DOHH2 (cell line): ENCODE measurements around the gene CCBE1.

Experiments used
- H3F3A ChIP-seq: fragments of 200-600 bp; sonication (generic), shearing (Covaris generic); 2 replicates; pipeline ENCODE4 v1.6.0; 2016; ENCODE audit warnings: antibody characterized with exemption, mild to moderate bottlenecking; ENCODE audit not compliant: control insufficient read depth, insufficient read depth
- H3K27ac ChIP-seq: fragments of 200-600 bp; sonication (generic); 2 replicates; pipeline ENCODE4 v1.5.1; 2014; ENCODE audit warnings: low read depth, mild to moderate bottlenecking, low read length, moderate library complexity
- H3K27me3 ChIP-seq: fragments of 200-600 bp; sonication (generic); 2 replicates; pipeline ENCODE4 v1.6.1; 2014; ENCODE audit warnings: mild to moderate bottlenecking, low read length, mixed read lengths; ENCODE audit not compliant: control insufficient read depth
- H3K36me3 ChIP-seq: fragments of 200-600 bp; sonication (generic); 2 replicates; pipeline ENCODE4 v1.6.1; 2014; ENCODE audit warnings: mild to moderate bottlenecking, low read length, moderate library complexity, mixed read lengths; ENCODE audit not compliant: control insufficient read depth
- H3K4me1 ChIP-seq: fragments of 200-600 bp; sonication (generic); 2 replicates; pipeline ENCODE4 v1.6.1; 2014; ENCODE audit warnings: mild to moderate bottlenecking, low read length, mixed read lengths; ENCODE audit not compliant: control insufficient read depth
- H3K4me2 ChIP-seq: fragments of 200-600 bp; sonication (generic); 2 replicates; pipeline ENCODE4 v1.6.0; 2014; ENCODE audit warnings: mild to moderate bottlenecking, low read length, moderate library complexity
- H3K4me3 ChIP-seq: fragments of 200-600 bp; sonication (generic); 2 replicates; pipeline ENCODE4 v1.5.1; 2014; ENCODE audit warnings: mild to moderate bottlenecking, low read length, mixed read lengths
- H3K79me2 ChIP-seq: fragments of 200-600 bp; sonication (generic); 2 replicates; pipeline ENCODE4 v1.6.1; 2014; ENCODE audit warnings: mild to moderate bottlenecking, low read length, mixed read lengths; ENCODE audit not compliant: control insufficient read depth
- H3K9me2 ChIP-seq: fragments of 200-600 bp; sonication (generic); replicated peaks from 2 replicates; pipeline ENCODE4 v1.6.1; 2014; ENCODE audit warnings: mild to moderate bottlenecking, low read length, mixed read lengths; ENCODE audit not compliant: control insufficient read depth
- H3K9me3 ChIP-seq: fragments of 200-600 bp; sonication (generic); 2 replicates; pipeline ENCODE4 v1.6.1; 2014; ENCODE audit warnings: antibody characterized with exemption, low read length, mixed read lengths; ENCODE audit not compliant: control insufficient read depth, insufficient read depth
- H4K20me1 ChIP-seq: fragments of 200-600 bp; sonication (generic); 2 replicates; pipeline ENCODE4 v1.6.0; 2014; ENCODE audit warnings: low read depth, mild to moderate bottlenecking, antibody characterized with exemption, low read length, moderate library complexity; ENCODE audit not compliant: control insufficient read depth, insufficient read depth
- CTCF ChIP-seq: fragments of 200-600 bp; sonication (generic); IDR thresholded peaks from one replicate; pipeline ENCODE4 v1.5.1; 2014; ENCODE audit warnings: antibody characterized with exemption, mild to moderate bottlenecking, low read depth, low read length; ENCODE audit not compliant: poor library complexity, severe bottlenecking
- EZH2phosphoT487 ChIP-seq: fragments of 200-600 bp; sonication (generic); IDR thresholded peaks from 2 replicates; pipeline ENCODE4 v1.6.1; 2017; ENCODE audit warnings: borderline replicate concordance, mild to moderate bottlenecking, antibody characterized with exemption, low read length, moderate library complexity, mixed read lengths

The CCBE1 gene

GRCh38 chr18:59705145-59705544 lies 7.9 kb upstream of the CCBE1 start:
- TF ChIP-seq CTCF (no peak), EZH2phosphoT487 (no peak)
- Histone ChIP-seq H3F3A (no peaks in the 10 kb centered on the region), H3K9me3 (no peaks in the 10 kb centered on the region), H3K79me2 (no peaks in the 10 kb centered on the region), H3K4me2 (no peak overlapping the region), H4K20me1 (no peaks in the 10 kb centered on the region), H3K9me2 (no peaks in the 10 kb centered on the region), H3K4me1 (no peaks in the 10 kb centered on the region), H3K27me3 (peaks cover 15% of the 10 kb centered on the region), H3K36me3 (no peaks in the 10 kb centered on the region), H3K4me3 (no peak overlapping the region), H3K27ac (no peak overlapping the region)

DNA sequence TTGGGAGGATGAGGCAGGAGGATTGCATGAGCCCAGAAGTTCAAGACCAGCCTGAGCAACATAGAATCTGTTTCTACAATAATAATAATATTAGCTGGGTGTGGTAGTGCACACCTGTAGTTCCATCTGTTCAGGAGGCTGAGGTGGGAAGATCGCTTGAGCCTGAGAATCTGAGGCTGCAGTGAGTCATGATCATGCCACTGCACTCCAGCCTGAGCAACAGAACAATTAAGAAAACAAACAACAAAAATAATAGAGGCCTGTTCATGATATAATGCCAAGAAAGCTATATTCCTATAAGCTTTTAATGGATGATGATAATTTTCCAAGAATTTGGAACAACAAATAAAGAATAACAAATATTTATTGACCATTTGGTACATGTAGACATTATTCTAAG lies 6.9 kb upstream of the CCBE1 start:
- H3K4me2 ChIP-seq: no peak overlapping the region
- H3K9me2 ChIP-seq: no peaks in the 10 kb centered on the region
- H4K20me1 ChIP-seq: no peaks in the 10 kb centered on the region
- no peak for TF ChIP-seq CTCF
- no peak for TF ChIP-seq EZH2phosphoT487
- H3K36me3 ChIP-seq: no peaks in the 10 kb centered on the region
- no peak overlapping the region for H3K27ac ChIP-seq
- H3K79me2 ChIP-seq: no peaks in the 10 kb centered on the region
- no peaks in the 10 kb centered on the region for H3F3A ChIP-seq
- peaks cover 15% of the 10 kb centered on the region for H3K27me3 ChIP-seq
- H3K9me3 ChIP-seq: no peaks in the 10 kb centered on the region
- H3K4me1 ChIP-seq: no peaks in the 10 kb centered on the region
- H3K4me3 ChIP-seq: no peak overlapping the region

DNA sequence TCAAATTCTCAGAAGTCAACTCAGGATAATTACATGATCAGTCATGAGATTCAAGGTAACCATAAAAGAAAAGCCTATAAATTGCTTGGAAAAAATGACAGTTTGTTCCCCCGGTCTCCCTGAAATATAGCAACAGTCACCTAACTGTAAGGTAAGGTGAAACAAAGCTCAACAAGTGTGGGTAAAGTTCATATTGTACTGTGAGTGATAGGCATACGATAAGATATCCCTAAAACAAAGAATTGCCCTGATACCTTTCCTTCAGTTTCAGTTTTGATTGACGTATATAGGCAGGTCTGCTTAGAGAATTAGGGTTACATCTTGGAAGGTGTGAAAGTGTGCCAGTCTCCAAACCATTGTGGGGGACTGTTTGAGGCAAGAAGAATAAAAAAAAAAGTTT lies 4.0 kb upstream of the CCBE1 start:
- Histone ChIP-seq H3K4me1 (no peaks in the 10 kb centered on the region), H3K27me3 (peaks cover 14% of the 10 kb centered on the region), H3K4me3 (no peak overlapping the region), H3K79me2 (no peaks in the 10 kb centered on the region), H3K36me3 (no peaks in the 10 kb centered on the region), H3K9me2 (no peaks in the 10 kb centered on the region), H3K27ac (no peak overlapping the region), H3K4me2 (no peak overlapping the region), H3F3A (no peaks in the 10 kb centered on the region), H4K20me1 (no peaks in the 10 kb centered on the region), H3K9me3 (no peaks in the 10 kb centered on the region)
- TF ChIP-seq CTCF: no peak
- no peak for TF ChIP-seq EZH2phosphoT487

DNA sequence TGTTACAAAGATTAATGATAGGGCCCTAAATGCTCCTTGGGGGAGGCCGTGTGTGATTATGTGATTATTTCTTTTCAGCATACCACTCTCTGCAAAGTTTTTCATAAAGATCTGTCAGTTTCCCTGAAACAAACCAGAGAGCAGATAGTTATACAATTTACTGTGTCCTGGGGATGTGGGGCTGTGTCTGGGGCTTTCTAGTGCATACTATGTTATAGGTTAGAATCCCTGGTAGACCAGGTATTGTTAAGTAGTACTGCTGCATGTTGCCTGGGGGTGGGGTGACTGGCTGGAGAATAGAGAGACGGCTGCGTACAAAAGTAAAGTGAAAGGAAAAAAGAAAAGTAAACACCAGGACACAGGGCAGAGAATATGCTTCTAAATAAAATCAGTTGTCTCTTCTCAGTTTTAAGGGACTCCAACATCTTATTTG lies 3.3 kb upstream of the CCBE1 start:
- Histone ChIP-seq H3K9me3 (no peaks in the 10 kb centered on the region), H3K27me3 (peaks cover 13% of the 10 kb centered on the region), H3K36me3 (no peaks in the 10 kb centered on the region), H3K9me2 (no peaks in the 10 kb centered on the region), H3K4me2 (no peak overlapping the region), H3K79me2 (no peaks in the 10 kb centered on the region), H3K4me1 (no peaks in the 10 kb centered on the region), H3K4me3 (no peak overlapping the region), H3K27ac (no peak overlapping the region), H4K20me1 (no peaks in the 10 kb centered on the region), H3F3A (no peaks in the 10 kb centered on the region)
- TF ChIP-seq EZH2phosphoT487 (no peak), CTCF (no peak)
